Keratinocyte (primary cell): ENCODE data around the gene CAST. TPM values are rescaled to one million over a fixed set of nuclear protein-coding genes. Genes with fewer than 3 reads are reported as not detected.

ENCODE experiments used
- DNase-seq: peaks from one replicate; pipeline ENCODE4 v3.0.0-alpha.2; 2011; ENCODE audit warnings: low read depth, missing footprints, low spot score
- FAIRE-seq: peaks from 2 replicates; lab custom pipeline; 2011; peaks lifted over from hg19 to GRCh38; lab: Jason Lieb, UNC
- H2AFZ ChIP-seq: 2 replicates; pipeline ENCODE4 v1.6.0; 2012; ENCODE audit warnings: low read length, control low read depth, inconsistent platforms; ENCODE audit not compliant: control insufficient read depth
- H3K27ac ChIP-seq: 2 replicates; pipeline ENCODE4 v1.5.1; 2011; ENCODE audit warnings: low read length; ENCODE audit not compliant: control insufficient read depth, insufficient read depth
- H3K27me3 ChIP-seq: 3 replicates; pipeline ENCODE4 v1.6.0; 2011; ENCODE audit warnings: low read length; ENCODE audit not compliant: control insufficient read depth, insufficient read depth; ENCODE audit errors: extremely low read depth
- H3K36me3 ChIP-seq, 2 experiments: 2 replicates in 1 of 2; 3 replicates in 1 of 2; pipeline ENCODE4 v1.5.1; 2011; ENCODE audit warnings: low read length in 2 of 2, mild to moderate bottlenecking in 1 of 2; ENCODE audit not compliant: control insufficient read depth in 2 of 2, insufficient read depth in 2 of 2; ENCODE audit errors: extremely low read depth in 1 of 2
- H3K4me1 ChIP-seq: 3 replicates; pipeline ENCODE4 v1.5.1; 2011; ENCODE audit warnings: low read length; ENCODE audit not compliant: control insufficient read depth, insufficient read depth; ENCODE audit errors: extremely low read depth
- H3K4me2 ChIP-seq: 3 replicates; pipeline ENCODE4 v1.6.0; 2011; ENCODE audit warnings: low read depth, low read length; ENCODE audit not compliant: control insufficient read depth, insufficient read depth; ENCODE audit errors: extremely low read depth
- H3K4me3 ChIP-seq, 3 experiments: fragments of 200-600 bp in 1 of 3; sonication (generic) in 1 of 3; 2 replicates in 2 of 3; 3 replicates in 1 of 3; pipeline ENCODE4 v1.5.1; 2011 to 2016; ENCODE audit warnings: low read length in 3 of 3, mild to moderate bottlenecking in 3 of 3, control low read depth in 2 of 3, inconsistent platforms in 1 of 3, low read depth in 1 of 3, mixed read lengths in 1 of 3, mixed run types in 1 of 3, moderate library complexity in 1 of 3; ENCODE audit not compliant: control insufficient read depth in 2 of 3, insufficient read depth in 2 of 3; ENCODE audit errors: extremely low read depth in 1 of 3
- H3K79me2 ChIP-seq: 2 replicates; pipeline ENCODE4 v1.6.0; 2012; ENCODE audit warnings: low read length; ENCODE audit not compliant: control insufficient read depth, insufficient read depth
- H3K9ac ChIP-seq: 3 replicates; pipeline ENCODE4 v1.6.0; 2011; ENCODE audit warnings: low read length; ENCODE audit not compliant: control insufficient read depth, insufficient read depth; ENCODE audit errors: extremely low read depth
- H3K9me1 ChIP-seq: 3 replicates; pipeline ENCODE4 v1.6.0; 2011; ENCODE audit warnings: low read length; ENCODE audit not compliant: control insufficient read depth, insufficient read depth; ENCODE audit errors: extremely low read depth
- H3K9me3 ChIP-seq: 2 replicates; pipeline ENCODE4 v1.5.1; 2012; ENCODE audit warnings: low read depth, low read length; ENCODE audit not compliant: control insufficient read depth
- H4K20me1 ChIP-seq: 3 replicates; pipeline ENCODE4 v1.6.0; 2011; ENCODE audit warnings: low read length; ENCODE audit not compliant: control insufficient read depth, insufficient read depth; ENCODE audit errors: extremely low read depth
- CTCF ChIP-seq, 3 experiments: IDR thresholded peaks in 1 of 3; conservative IDR thresholded peaks in 1 of 3; optimal IDR thresholded peaks in 1 of 3; 2 replicates in 2 of 3; 3 replicates in 1 of 3; pipeline versions ENCODE3 to v1.5.1; 2011; ENCODE audit warnings: low read length in 3 of 3, mild to moderate bottlenecking in 3 of 3, moderate library complexity in 2 of 3, control low read depth in 1 of 3, inconsistent platforms in 1 of 3; ENCODE audit not compliant: insufficient read depth in 2 of 3; ENCODE audit errors: extremely low read depth in 1 of 3
- EZH2 ChIP-seq: IDR thresholded peaks from one replicate; pipeline ENCODE4 v1.6.1; 2012; ENCODE audit warnings: inconsistent platforms, mild to moderate bottlenecking, low read length, moderate library complexity
- dilution Hi-C: fragments of 300-500 bp; cut with MboI; formaldehyde crosslinking; loops from one replicate; pipeline ENCODE4 v1.7.0; 2020; ENCODE audit warnings: low sequenced_read_pairs; ENCODE audit not compliant: extremely low pct_ligation_motif_present
- polyA plus RNA-seq, 5 experiments: library from polyadenylated mRNA; depleted of rRNA in 3 of 5; stranded (reverse) in 3 of 5; stranded (forward) in 1 of 5; unstranded in 1 of 5; fragments of >200 nt; gene quantifications; 1 replicate in 1 of 5; 2 replicates in 3 of 5; 3 replicates in 1 of 5; pipeline versions ENCODE4 v1.2.1 to v1.2.3, GENCODE V29; 2011 to 2012; ENCODE audit warnings: missing spikeins in 2 of 5, low read depth in 1 of 5, low replicate concordance in 1 of 5

CAST gene
- polyA plus RNA-seq, 1 donor (not counting 4 experiments of a cell fraction or from before 2014, with no cell fraction given), result 238 TPM

- H3K36me3 ChIP-seq, result peaks cover 42 to 46% of the 10 kb centered on the region in 2 experiments
- no peak overlapping the region for H3K27ac ChIP-seq
- FAIRE-seq, result no peak
These were observed 78.9 kb downstream of the CAST start for GRCh38 chr5:96741106-96741505.

GRCh38 chr5:96741891-96742309, 79.7 kb downstream of the CAST start:
- no peaks in the 10 kb centered on the region for H4K20me1 ChIP-seq
- FAIRE-seq (no peak), DNase-seq (no peak)
- no peaks in the 10 kb centered on the region for H3K9me3 ChIP-seq
- no peak for TF ChIP-seq EZH2
- no peak for TF ChIP-seq CTCF (optimal IDR thresholded peaks at IDR 0.05 in 1 of 3, IDR thresholded peaks at IDR 0.05 in 1 of 3, conservative IDR thresholded peaks at IDR 0.05 in 1 of 3; ENCODE audit: extremely low read depth in 1 of 3, insufficient read depth in 2 of 3, low read length in 3 of 3)
- no peaks in the 10 kb centered on the region for H3K27me3 ChIP-seq
- H3K36me3 ChIP-seq, result peaks cover 45 to 50% of the 10 kb centered on the region in 2 experiments
- H2AFZ ChIP-seq, result no peak overlapping the region
- no peak overlapping the region for H3K27ac ChIP-seq
- peaks cover 5% of the 10 kb centered on the region for H3K4me1 ChIP-seq
- no peaks in the 10 kb centered on the region for H3K79me2 ChIP-seq
- H3K9ac ChIP-seq, result no peak overlapping the region
- H3K4me2 ChIP-seq, result no peak overlapping the region
- H3K9me1 ChIP-seq, result no peaks in the 10 kb centered on the region
- dilution Hi-C loops, result no loop called here
- no peak overlapping the region for H3K4me3 ChIP-seq

More at GRCh38 chr5:96741106-96741505, 78.9 kb downstream of the CAST start:
- H3K4me2 ChIP-seq, result no peak overlapping the region
- dilution Hi-C loops, result no loop called here
- no peaks in the 10 kb centered on the region for H3K27me3 ChIP-seq
- DNase-seq, result no peak
- H3K79me2 ChIP-seq, result no peaks in the 10 kb centered on the region
- peaks cover 5% of the 10 kb centered on the region for H3K4me1 ChIP-seq
- no peak overlapping the region for H3K9ac ChIP-seq
- no peaks in the 10 kb centered on the region for H3K9me3 ChIP-seq
- no peaks in the 10 kb centered on the region for H3K9me1 ChIP-seq
- no peak overlapping the region for H2AFZ ChIP-seq
- TF ChIP-seq CTCF (optimal IDR thresholded peaks at IDR 0.05 in 1 of 3, IDR thresholded peaks at IDR 0.05 in 1 of 3, conservative IDR thresholded peaks at IDR 0.05 in 1 of 3; ENCODE audit: extremely low read depth in 1 of 3, insufficient read depth in 2 of 3, low read length in 3 of 3) (no peak), EZH2 (no peak)
- no peaks in the 10 kb centered on the region for H4K20me1 ChIP-seq
- no peak overlapping the region for H3K4me3 ChIP-seq
